GM23248 (cell line): ENCODE measurements around the gene ARHGAP8. TPM values are rescaled to one million over a fixed set of nuclear protein-coding genes. Genes with fewer than 3 reads are reported as not detected.

Experiments used
- DNase-seq: peaks from one replicate; pipeline ENCODE4 v3.0.0-alpha.2; 2015
- H2AFZ ChIP-seq: fragments of 200-600 bp; sonication (generic); 2 replicates; pipeline ENCODE4 v1.6.1; 2016; ENCODE audit warnings: antibody characterized with exemption
- H3F3A ChIP-seq: fragments of 200-600 bp; sonication (generic); 2 replicates; pipeline ENCODE4 v1.6.1; 2016; ENCODE audit warnings: mild to moderate bottlenecking, antibody characterized with exemption, mixed run types; ENCODE audit not compliant: insufficient read depth
- H3K27ac ChIP-seq: fragments of 200-600 bp; sonication (generic); 2 replicates; pipeline ENCODE4 v1.5.1; 2016; ENCODE audit warnings: mild to moderate bottlenecking
- H3K27me3 ChIP-seq: fragments of 200-600 bp; sonication (generic); replicated peaks from 2 replicates; pipeline ENCODE4 v1.6.1; 2016; ENCODE audit warnings: mild to moderate bottlenecking; ENCODE audit not compliant: insufficient read depth
- H3K36me3 ChIP-seq: fragments of 200-600 bp; sonication (generic); 2 replicates; pipeline ENCODE4 v1.6.1; 2016; ENCODE audit warnings: low read depth, mild to moderate bottlenecking
- H3K4me1 ChIP-seq: fragments of 200-600 bp; sonication (generic); 2 replicates; pipeline ENCODE4 v1.6.1; 2016; ENCODE audit warnings: mild to moderate bottlenecking; ENCODE audit not compliant: insufficient read depth
- H3K4me2 ChIP-seq: fragments of 200-600 bp; sonication (generic); one replicate; pipeline ENCODE4 v1.6.1; 2016; ENCODE audit warnings: mild to moderate bottlenecking; ENCODE audit not compliant: unreplicated experiment
- H3K4me3 ChIP-seq: fragments of 200-600 bp; sonication (generic); 2 replicates; pipeline ENCODE4 v1.5.1; 2016; ENCODE audit warnings: mild to moderate bottlenecking
- H3K79me2 ChIP-seq: fragments of 200-600 bp; sonication (generic); 2 replicates; pipeline ENCODE4 v1.6.1; 2016; ENCODE audit warnings: mild to moderate bottlenecking; ENCODE audit not compliant: insufficient read depth
- H3K9ac ChIP-seq: fragments of 200-600 bp; sonication (generic); 2 replicates; pipeline ENCODE4 v1.6.1; 2016; ENCODE audit warnings: mild to moderate bottlenecking
- H3K9me2 ChIP-seq: fragments of 200-600 bp; sonication (generic); 2 replicates; pipeline ENCODE4 v1.6.1; 2016; ENCODE audit warnings: mixed run types, mild to moderate bottlenecking, moderate library complexity; ENCODE audit not compliant: insufficient read depth
- H3K9me3 ChIP-seq: fragments of 200-600 bp; sonication (generic); one replicate; pipeline ENCODE4 v1.6.1; 2017; ENCODE audit warnings: low read depth
- H4K20me1 ChIP-seq: fragments of 200-600 bp; sonication (generic); 2 replicates; pipeline ENCODE4 v1.6.0; 2016; ENCODE audit not compliant: insufficient read depth
- EZH2 ChIP-seq: fragments of 200-600 bp; sonication (generic); IDR thresholded peaks from 2 replicates; pipeline ENCODE4 v1.6.1; 2018; ENCODE audit warnings: antibody characterized with exemption, mild to moderate bottlenecking; ENCODE audit not compliant: insufficient read depth, poor library complexity, severe bottlenecking
- EZH2phosphoT487 ChIP-seq: fragments of 200-600 bp; sonication (generic); IDR thresholded peaks from 2 replicates; pipeline ENCODE4 v1.6.1; 2018; ENCODE audit warnings: antibody characterized with exemption, moderate library complexity, mild to moderate bottlenecking, low read depth; ENCODE audit not compliant: insufficient read depth
- WGBS, 2 experiments: methylation state at CpG; one replicate each; pipeline ENCODE4 v1.1.6; 2015 to 2017; ENCODE audit warnings: low lambda C conversion rate in 2 of 2, low coverage in 1 of 2; ENCODE audit errors: missing lambda C conversion rate in 2 of 2; 5-methylcytosine and 5-hydroxymethylcytosine counted together
- in situ Hi-C: fragments of 300-500 bp; cut with MboI; formaldehyde crosslinking; loops from 2 replicates; pipeline ENCODE4 v1.15.0; 2020
- polyA plus RNA-seq: library from polyadenylated mRNA; unstranded; fragments of >200 nt; fragmentation: Nextera tagmentation; extraction: Ambion mirVana; gene quantifications from 2 replicates; pipeline ENCODE4 v1.2.1, GENCODE V29; 2016
- total RNA-seq: library from RNA; depleted of rRNA; stranded (reverse); fragments of >200 nt; shearing (Covaris generic); gene quantifications from 2 replicates; pipeline ENCODE4 v1.2.3, GENCODE V29; 2014

Gene ARHGAP8
- total and polyA plus RNA-seq, 2 experiments from 2014 or later = 0.54 TPM; not detected in 1

- no peaks in the 10 kb centered on the region for H3K9me3 ChIP-seq
- H3K27ac ChIP-seq = no peak overlapping the region
- H3K36me3 ChIP-seq = no peaks in the 10 kb centered on the region
- no peaks in the 10 kb centered on the region for H4K20me1 ChIP-seq
- H3K9me2 ChIP-seq = no peaks in the 10 kb centered on the region
- H3K79me2 ChIP-seq = no peaks in the 10 kb centered on the region
- H3K9ac ChIP-seq = no peak overlapping the region
- WGBS, 2 experiments = 50 to 55% methylated on average over 4 of the region's 4 CpGs
- H2AFZ ChIP-seq = no peak overlapping the region
- TF ChIP-seq EZH2 (no peak), EZH2phosphoT487 (no peak)
- H3K4me2 ChIP-seq = no peak overlapping the region
- in situ Hi-C loops = no loop called here
- DNase-seq = no peak
- H3K4me3 ChIP-seq = no peak overlapping the region
- no peaks in the 10 kb centered on the region for H3K27me3 ChIP-seq
- no peaks in the 10 kb centered on the region for H3K4me1 ChIP-seq
- H3F3A ChIP-seq = no peaks in the 10 kb centered on the region
These were observed 95.0 kb downstream of the ARHGAP8 start for GRCh38 chr22:44847380-44847779.

DNA sequence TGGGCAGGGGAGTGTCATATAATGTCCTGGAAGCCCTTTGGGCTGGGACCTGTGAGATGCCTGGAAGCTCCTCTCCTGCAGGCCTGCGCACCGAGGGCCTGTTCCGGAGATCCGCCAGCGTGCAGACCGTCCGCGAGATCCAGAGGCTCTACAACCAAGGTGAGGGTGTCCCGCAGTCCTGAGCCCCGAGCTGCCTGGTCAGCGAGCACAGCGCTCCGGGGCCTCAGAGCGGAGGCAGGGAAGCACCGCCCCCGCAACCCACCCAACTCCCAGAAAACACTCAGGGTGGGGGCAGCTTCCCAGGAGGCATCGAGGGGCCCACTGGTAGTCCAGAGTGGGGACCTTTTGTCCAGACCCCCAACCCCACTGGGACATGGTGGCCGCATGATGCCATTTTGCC is 95.5 kb downstream of the ARHGAP8 start:
- Histone ChIP-seq H4K20me1 (no peaks in the 10 kb centered on the region), H3K79me2 (no peaks in the 10 kb centered on the region), H3K9me3 (no peaks in the 10 kb centered on the region), H3K4me2 (no peak overlapping the region), H3K9ac (no peak overlapping the region), H3K4me1 (no peaks in the 10 kb centered on the region), H3F3A (no peaks in the 10 kb centered on the region), H3K27me3 (no peaks in the 10 kb centered on the region), H3K27ac (no peak overlapping the region), H3K36me3 (no peaks in the 10 kb centered on the region), H3K4me3 (no peak overlapping the region), H3K9me2 (no peaks in the 10 kb centered on the region), H2AFZ (no peak overlapping the region)
- no peak for DNase-seq
- 85 to 89% methylated on average over 18 of the region's 18 CpGs for WGBS, 2 experiments
- no peak for TF ChIP-seq EZH2phosphoT487
- no peak for TF ChIP-seq EZH2
- in situ Hi-C loops = no loop called here

DNA sequence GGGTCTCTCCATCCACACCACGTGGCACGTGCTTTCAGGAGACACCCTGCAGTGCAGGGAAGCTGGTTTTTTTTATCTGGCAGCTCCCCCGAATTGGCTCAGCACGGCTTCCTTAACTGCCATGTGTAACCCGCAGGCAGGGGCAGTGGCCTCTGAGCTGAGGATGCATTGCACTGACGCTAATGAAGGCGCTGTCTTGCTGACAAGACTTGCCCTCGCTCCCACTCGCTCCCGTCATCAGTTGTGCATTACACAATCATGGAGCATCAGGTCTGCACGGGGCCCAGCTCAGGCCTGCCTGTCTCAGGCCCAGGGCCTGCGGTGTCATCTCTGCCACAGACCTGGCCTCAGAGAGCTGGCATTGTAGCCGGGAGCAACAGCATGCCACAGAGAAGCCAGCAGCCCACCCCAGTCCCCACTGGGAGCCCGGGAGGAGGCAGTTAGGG is 95.9 kb downstream of the ARHGAP8 start:
- 67 to 72% methylated on average over 14 of the region's 14 CpGs for WGBS, 2 experiments
- Histone ChIP-seq H3K9ac (no peak overlapping the region), H3K36me3 (no peaks in the 10 kb centered on the region), H2AFZ (no peak overlapping the region), H3K9me3 (no peaks in the 10 kb centered on the region), H3K79me2 (no peaks in the 10 kb centered on the region), H4K20me1 (no peaks in the 10 kb centered on the region), H3K9me2 (no peaks in the 10 kb centered on the region), H3K27ac (no peak overlapping the region), H3F3A (no peaks in the 10 kb centered on the region), H3K4me1 (no peaks in the 10 kb centered on the region), H3K4me2 (no peak overlapping the region), H3K4me3 (no peak overlapping the region), H3K27me3 (no peaks in the 10 kb centered on the region)
- DNase-seq = no peak
- TF ChIP-seq EZH2 (no peak), EZH2phosphoT487 (no peak)
- in situ Hi-C loops = no loop called here

DNA sequence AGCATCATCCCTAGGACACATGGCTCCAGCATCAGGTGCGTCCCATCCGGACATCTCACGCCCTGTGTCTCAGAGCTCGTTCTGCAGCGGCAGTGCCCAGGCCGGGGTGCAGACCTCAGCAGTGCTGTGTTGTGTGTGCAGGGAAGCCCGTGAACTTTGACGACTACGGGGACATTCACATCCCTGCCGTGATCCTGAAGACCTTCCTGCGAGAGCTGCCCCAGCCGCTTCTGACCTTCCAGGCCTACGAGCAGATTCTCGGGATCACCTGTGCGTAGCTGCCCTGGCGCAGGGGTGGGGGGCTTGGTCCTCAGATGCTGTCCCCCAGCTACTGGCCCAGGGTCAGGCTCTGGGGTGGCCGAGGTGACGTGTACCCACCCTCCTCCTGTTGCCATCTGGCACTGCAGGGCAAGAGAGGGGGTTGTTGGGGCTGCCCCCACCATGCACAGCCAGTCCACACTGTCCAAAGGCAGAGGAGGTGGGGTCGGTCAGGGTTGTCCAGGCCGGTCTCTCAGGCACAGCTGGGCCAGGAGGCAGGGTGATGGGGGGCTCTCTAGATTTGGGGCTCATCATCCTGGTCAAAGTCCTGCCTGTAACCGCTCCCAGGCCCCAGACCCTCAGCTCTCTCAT is 96.5 kb downstream of the ARHGAP8 start:
- H3K36me3 ChIP-seq = no peaks in the 10 kb centered on the region
- no peak for DNase-seq
- H3K4me1 ChIP-seq = peaks cover 5% of the 10 kb centered on the region; the same call in 1 of the 2 replicates

More for the DNA sequence above, 96.5 kb downstream of the ARHGAP8 start:
- Histone ChIP-seq H3K9me2 (no peaks in the 10 kb centered on the region), H3K4me2 (no peak overlapping the region), H3K4me3 (no peak overlapping the region), H3K27me3 (no peaks in the 10 kb centered on the region), H3K9me3 (no peaks in the 10 kb centered on the region), H3K79me2 (no peaks in the 10 kb centered on the region), H2AFZ (no peak overlapping the region), H4K20me1 (no peaks in the 10 kb centered on the region), H3K9ac (no peak overlapping the region), H3K27ac (no peak overlapping the region), H3F3A (peaks cover 4% of the 10 kb centered on the region; the same call in 1 of the 2 replicates)
- 80 to 81% methylated on average over 19 to 21 of the region's 21 CpGs for whole genome bisulfite sequencing, 2 experiments
- in situ Hi-C loops = no loop called here
- TF ChIP-seq EZH2 (no peak), EZH2phosphoT487 (no peak)
